ENCODE measurements around the gene PPM1A.

DNA sequence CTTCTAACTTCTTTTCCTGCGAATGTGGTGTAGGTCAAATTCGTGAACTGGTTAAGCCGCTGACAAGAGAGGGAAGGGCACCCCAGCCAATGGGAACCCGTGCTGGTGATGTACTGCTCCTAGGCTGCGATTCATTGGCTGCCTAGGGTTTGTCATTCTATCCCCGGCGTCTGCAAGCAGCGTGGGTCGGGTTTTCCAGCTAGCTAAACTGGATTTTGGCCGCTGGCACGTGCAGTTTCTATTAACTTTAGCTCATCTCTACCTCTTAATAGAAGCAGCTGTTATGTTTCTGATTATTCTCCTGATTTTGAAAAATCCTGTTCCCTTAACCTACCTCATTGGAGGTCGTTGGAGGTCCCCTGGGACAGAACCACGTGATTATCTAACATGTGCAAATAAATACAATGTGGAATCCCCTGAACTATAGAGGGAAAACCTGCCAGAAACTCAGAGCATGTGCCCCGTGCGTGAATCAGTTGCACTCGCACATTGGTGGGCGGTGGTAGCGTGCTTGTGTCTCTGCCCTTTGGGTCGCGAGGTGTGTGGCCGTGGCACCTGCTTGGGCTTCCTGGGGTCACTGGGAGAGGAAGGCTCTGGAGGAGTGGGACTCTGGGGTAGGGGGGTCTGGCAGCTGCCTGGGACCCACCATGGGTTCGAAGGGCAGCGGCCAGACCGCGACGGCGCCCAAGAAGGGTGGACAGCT lies 876 bp upstream of the PPM1A start:
- TF ChIP-seq TCF12 (IDR thresholded peaks at IDR 0.05; ENCODE audit: low read depth) (no peak), YY1 (IDR thresholded peaks at IDR 0.05; ENCODE audit: low read depth) (no peak), FOXM1 (IDR thresholded peaks at IDR 0.05; ENCODE audit: borderline replicate concordance, low read depth) (no peak), RAD21 (IDR thresholded peaks at IDR 0.05; ENCODE audit: low read depth) (no peak), MAX (IDR thresholded peaks at IDR 0.05) (peak; percentile 92)
